GM12878 (cell line): ENCODE data around the gene DCLRE1B. TPM values are rescaled to one million over a fixed set of nuclear protein-coding genes. Genes with fewer than 3 reads are reported as not detected.

Experiments
- ATAC-seq: fragments of 200-7000 bp; cut with Tn5 transposase; 3 replicates; pipeline ENCODE4 v1.9.1; 2020; ENCODE audit warnings: mild to moderate bottlenecking, moderate library complexity
- BruUV-seq: library from RNA; stranded (reverse); fragments of 400-500 nt; replicated peaks from 2 replicates; lab custom pipeline; 2021; lab: Mats Ljungman, UMichigan
- CTCF ChIA-PET: fragments of 300-600 bp; sonication (Branson Sonifier 250); formaldehyde crosslinking; extraction: SDS; loops from one replicate; lab custom pipeline; 2021; ENCODE audit warnings: inconsistent platforms; lab: Yijun Ruan, JAX
- POLR2A ChIA-PET: fragments of 350-600 bp; formaldehyde crosslinking; extraction: SDS; loops from one replicate; lab custom pipeline; 2021; ENCODE audit warnings: inconsistent platforms; lab: Charles Lee
- RAD21 ChIA-PET: fragments of 300-600 bp; sonication (Branson Sonifier 250); formaldehyde crosslinking; loops from one replicate; lab custom pipeline; 2023; ENCODE audit warnings: antibody characterized with exemption; ENCODE audit not compliant: unreplicated experiment; lab: Charles Lee
- SMC1A ChIA-PET: fragments of 300-600 bp; sonication (Branson Sonifier 250); formaldehyde crosslinking; loops from one replicate; lab custom pipeline; 2023; ENCODE audit not compliant: unreplicated experiment, uncharacterized antibody; lab: Charles Lee
- DNase-seq: peaks from one replicate; pipeline ENCODE4 v3.0.0-alpha.2; 2011; ENCODE audit warnings: low read depth, low spot score
- FAIRE-seq: peaks from 3 replicates; lab custom pipeline; 2011; peaks lifted over from hg19 to GRCh38; lab: Jason Lieb, UNC
- H2AFZ ChIP-seq: 2 replicates; pipeline ENCODE4 v1.6.0; 2011; ENCODE audit warnings: low read depth, low read length, control low read depth; ENCODE audit not compliant: control insufficient read depth
- H3K27ac ChIP-seq: 2 replicates; pipeline ENCODE4 v1.5.1; 2011; ENCODE audit warnings: control low read depth; ENCODE audit not compliant: control insufficient read depth, insufficient read depth
- H3K27me3 ChIP-seq, 2 experiments: replicated peaks in 1 of 2; 2 replicates each; pipeline versions ENCODE4 v1.6.0 to v1.6.1; 2011; ENCODE audit warnings: low read length in 1 of 2; ENCODE audit not compliant: control insufficient read depth in 2 of 2, insufficient read depth in 2 of 2
- H3K36me3 ChIP-seq, 2 experiments: 2 replicates each; pipeline ENCODE4 v1.5.1; 2011; ENCODE audit warnings: low read length in 1 of 2; ENCODE audit not compliant: control insufficient read depth in 2 of 2, insufficient read depth in 2 of 2
- H3K4me1 ChIP-seq: 2 replicates; pipeline ENCODE4 v1.6.1; 2011; ENCODE audit warnings: mild to moderate bottlenecking, low read length, moderate library complexity, mixed read lengths; ENCODE audit not compliant: control insufficient read depth, insufficient read depth
- H3K4me2 ChIP-seq: 2 replicates; pipeline ENCODE4 v1.6.0; 2011; ENCODE audit warnings: control low read depth; ENCODE audit not compliant: control insufficient read depth, insufficient read depth
- H3K4me3 ChIP-seq: fragments of 200-600 bp; sonication (generic); 2 replicates; pipeline ENCODE4 v1.5.1; 2016
- H3K79me2 ChIP-seq: 2 replicates; pipeline ENCODE4 v1.6.0; 2011; ENCODE audit warnings: low read length; ENCODE audit not compliant: control insufficient read depth, insufficient read depth
- H3K9ac ChIP-seq: 2 replicates; pipeline ENCODE4 v1.8.0; 2011; ENCODE audit warnings: low read length, control low read depth, mixed read lengths; ENCODE audit not compliant: control insufficient read depth, insufficient read depth
- H3K9me3 ChIP-seq: replicated peaks from 3 replicates; pipeline ENCODE4 v1.5.1; 2011; ENCODE audit warnings: mild to moderate bottlenecking, low read length; ENCODE audit not compliant: control insufficient read depth, insufficient read depth
- H4K20me1 ChIP-seq: 2 replicates; pipeline ENCODE4 v1.6.0; 2011; ENCODE audit not compliant: control insufficient read depth, insufficient read depth
- ASH2L ChIP-seq: fragments of 300-600, 200-600 bp; sonication (generic); IDR thresholded peaks from 2 replicates; pipeline ENCODE4 v1.6.1; 2017; ENCODE audit warnings: low read depth, mild to moderate bottlenecking, borderline replicate concordance
- CREM ChIP-seq: IDR thresholded peaks from 2 replicates; pipeline ENCODE4 v1.6.1; 2014; ENCODE audit warnings: antibody characterized with exemption, low read depth
- IKZF1 ChIP-seq: fragments of 450-650 bp; conservative IDR thresholded peaks from 2 replicates; pipeline ENCODE4 v1.6.1; 2017; ENCODE audit warnings: antibody characterized with exemption, mild to moderate bottlenecking
- KLF5 ChIP-seq: fragments of 450-650 bp; IDR thresholded peaks from 2 replicates; pipeline ENCODE4 v1.6.1; 2014; ENCODE audit warnings: mild to moderate bottlenecking; ENCODE audit not compliant: partially characterized antibody
- PAX8 ChIP-seq: fragments of 450-650 bp; IDR thresholded peaks from 2 replicates; pipeline ENCODE4 v1.6.1; 2017; ENCODE audit warnings: mild to moderate bottlenecking, moderate library complexity
- POU2F2 ChIP-seq: IDR thresholded peaks from 3 replicates; pipeline ENCODE4 v1.6.1; 2011; ENCODE audit warnings: low read depth, mild to moderate bottlenecking, low read length, borderline replicate concordance
- RELA ChIP-seq: fragments of 450-650 bp; IDR thresholded peaks from 2 replicates; pipeline ENCODE4 v1.8.0; 2014; ENCODE audit warnings: borderline replicate concordance; ENCODE audit not compliant: partially characterized antibody
- SPI1 ChIP-seq: IDR thresholded peaks from 2 replicates; pipeline ENCODE4 v1.6.1; 2011; ENCODE audit warnings: low read depth, mild to moderate bottlenecking, low read length, moderate library complexity, borderline replicate concordance; ENCODE audit not compliant: insufficient read depth
- YBX1 ChIP-seq: fragments of 450-650 bp; IDR thresholded peaks from 2 replicates; pipeline ENCODE4 v1.6.1; 2016; ENCODE audit warnings: antibody characterized with exemption
- ZZZ3 ChIP-seq: IDR thresholded peaks from 2 replicates; pipeline ENCODE4 v1.6.1; 2011; ENCODE audit warnings: low read depth; ENCODE audit not compliant: control insufficient read depth, insufficient read length
- WGBS: methylation state at CpG from one replicate; pipeline ENCODE4 v1.1.6; 2016; ENCODE audit warnings: low lambda C conversion rate; ENCODE audit not compliant: insufficient replicate concordance, insufficient coverage; ENCODE audit errors: missing lambda C conversion rate; 5-methylcytosine and 5-hydroxymethylcytosine counted together
- in situ Hi-C: fragments of 300-500 bp; cut with MboI; formaldehyde crosslinking; loops from 9 replicates; pipeline ENCODE4 v1.14.3; 2018; ENCODE audit warnings: mixed read lengths
- intact Hi-C: fragments of 100-400 bp; cut with micrococcal nuclease; formaldehyde crosslinking; loops from one replicate; pipeline ENCODE4 v1.14.2; 2022; ENCODE audit not compliant: unreplicated experiment
- polyA plus RNA-seq, 11 experiments: library from polyadenylated mRNA; depleted of rRNA in 4 of 11; unstranded in 6 of 11; stranded (reverse) in 5 of 11; fragments of >200 nt; fragmentation: Nextera tagmentation in 4 of 11; fragmentation: Illumina TruSeq in 1 of 11; extraction: Ambion mirVana in 4 of 11; extraction: Trizol in 1 of 11; gene quantifications; 1 replicate in 1 of 11; 2 replicates in 10 of 11; pipeline versions ENCODE4 v1.2.1 to v1.2.3, GENCODE V29; 2011 to 2016; ENCODE audit warnings: inconsistent platforms in 2 of 11, missing spikeins in 2 of 11, low read depth in 1 of 11
- total RNA-seq, 4 experiments: library from RNA; depleted of rRNA in 3 of 4; stranded (reverse); fragments of >200 nt in 3 of 4; fragmentation: Illumina TruSeq in 1 of 4; extraction: Trizol in 1 of 4; gene quantifications; 2 replicates each; pipeline versions ENCODE4 v1.2.1 to v1.2.3, GENCODE V29; 2013 to 2021
- TF ChIP-seq, protein P1 (sequence below): IDR thresholded peaks from 2 replicates; pipeline ENCODE4 v1.6.1; 2011; ENCODE audit warnings: low read depth, mild to moderate bottlenecking, low read length, moderate library complexity, borderline replicate concordance; ENCODE audit errors: extremely low read depth
- TF ChIP-seq, protein P2 (sequence below): IDR thresholded peaks from 2 replicates; pipeline ENCODE4 v1.6.1; 2011; ENCODE audit warnings: borderline replicate concordance, low read depth, mild to moderate bottlenecking, moderate library complexity, mixed read lengths, low read length; ENCODE audit not compliant: insufficient read depth; ENCODE audit errors: extremely low read length
- TF ChIP-seq, protein P3 (sequence below): IDR thresholded peaks from 2 replicates; pipeline ENCODE4 v1.6.1; 2011; ENCODE audit warnings: borderline replicate concordance, low read depth, mild to moderate bottlenecking, moderate library complexity, low read length; ENCODE audit not compliant: insufficient read depth, poor library complexity, severe bottlenecking
- TF ChIP-seq, protein P4 (sequence below): fragments of 450-650 bp; IDR thresholded peaks from 2 replicates; pipeline ENCODE4 v1.6.1; 2016; ENCODE audit warnings: mild to moderate bottlenecking
- TF ChIP-seq, protein P5 (sequence below): fragments of 150-350 bp; IDR thresholded peaks from 2 replicates; pipeline ENCODE4 v1.6.1; 2016; ENCODE audit warnings: low read depth, low read length

The DCLRE1B gene
- total and polyA plus RNA-seq, 10 of the 15 experiments (the other 5 are each of a cell fraction or from before 2014, with no cell fraction given): 5.4 to 18.3 (median 13.4) TPM

DNA sequence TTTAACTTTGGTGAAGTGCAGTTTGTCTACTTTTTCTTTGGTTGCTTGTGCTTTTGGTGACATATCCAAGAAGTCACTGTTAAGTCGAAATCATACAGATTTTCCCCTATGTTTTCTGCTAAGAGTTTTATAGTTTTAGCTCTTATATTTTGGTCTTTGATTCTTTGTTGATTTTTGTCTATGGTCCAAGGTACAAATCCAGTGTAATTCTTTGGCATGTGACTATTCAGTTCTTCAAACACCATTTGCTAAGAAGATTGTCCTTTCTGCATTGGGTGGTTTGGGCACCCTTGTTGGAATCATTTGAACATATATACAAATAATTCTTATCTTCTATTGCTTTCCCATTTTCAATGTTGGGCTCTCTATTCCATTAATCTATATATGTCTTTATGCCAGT is 40.2 kb downstream of the DCLRE1B start:
- H3K36me3 ChIP-seq: peaks cover 5 to 8% of the 10 kb centered on the region in 2 experiments; a peak in 3 of 4 replicates
- TF ChIP-seq POU2F2: no peak
- TF ChIP-seq, protein P1, sequence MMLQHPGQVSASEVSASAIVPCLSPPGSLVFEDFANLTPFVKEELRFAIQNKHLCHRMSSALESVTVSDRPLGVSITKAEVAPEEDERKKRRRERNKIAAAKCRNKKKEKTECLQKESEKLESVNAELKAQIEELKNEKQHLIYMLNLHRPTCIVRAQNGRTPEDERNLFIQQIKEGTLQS: no peak
- no peak for TF ChIP-seq CREM
- TF ChIP-seq, protein P2, sequence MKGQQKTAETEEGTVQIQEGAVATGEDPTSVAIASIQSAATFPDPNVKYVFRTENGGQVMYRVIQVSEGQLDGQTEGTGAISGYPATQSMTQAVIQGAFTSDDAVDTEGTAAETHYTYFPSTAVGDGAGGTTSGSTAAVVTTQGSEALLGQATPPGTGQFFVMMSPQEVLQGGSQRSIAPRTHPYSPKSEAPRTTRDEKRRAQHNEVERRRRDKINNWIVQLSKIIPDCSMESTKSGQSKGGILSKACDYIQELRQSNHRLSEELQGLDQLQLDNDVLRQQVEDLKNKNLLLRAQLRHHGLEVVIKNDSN: no peak
- TF ChIP-seq, protein P3, sequence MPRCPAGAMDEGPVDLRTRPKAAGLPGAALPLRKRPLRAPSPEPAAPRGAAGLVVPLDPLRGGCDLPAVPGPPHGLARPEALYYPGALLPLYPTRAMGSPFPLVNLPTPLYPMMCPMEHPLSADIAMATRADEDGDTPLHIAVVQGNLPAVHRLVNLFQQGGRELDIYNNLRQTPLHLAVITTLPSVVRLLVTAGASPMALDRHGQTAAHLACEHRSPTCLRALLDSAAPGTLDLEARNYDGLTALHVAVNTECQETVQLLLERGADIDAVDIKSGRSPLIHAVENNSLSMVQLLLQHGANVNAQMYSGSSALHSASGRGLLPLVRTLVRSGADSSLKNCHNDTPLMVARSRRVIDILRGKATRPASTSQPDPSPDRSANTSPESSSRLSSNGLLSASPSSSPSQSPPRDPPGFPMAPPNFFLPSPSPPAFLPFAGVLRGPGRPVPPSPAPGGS: no peak
- TF ChIP-seq, protein P4, sequence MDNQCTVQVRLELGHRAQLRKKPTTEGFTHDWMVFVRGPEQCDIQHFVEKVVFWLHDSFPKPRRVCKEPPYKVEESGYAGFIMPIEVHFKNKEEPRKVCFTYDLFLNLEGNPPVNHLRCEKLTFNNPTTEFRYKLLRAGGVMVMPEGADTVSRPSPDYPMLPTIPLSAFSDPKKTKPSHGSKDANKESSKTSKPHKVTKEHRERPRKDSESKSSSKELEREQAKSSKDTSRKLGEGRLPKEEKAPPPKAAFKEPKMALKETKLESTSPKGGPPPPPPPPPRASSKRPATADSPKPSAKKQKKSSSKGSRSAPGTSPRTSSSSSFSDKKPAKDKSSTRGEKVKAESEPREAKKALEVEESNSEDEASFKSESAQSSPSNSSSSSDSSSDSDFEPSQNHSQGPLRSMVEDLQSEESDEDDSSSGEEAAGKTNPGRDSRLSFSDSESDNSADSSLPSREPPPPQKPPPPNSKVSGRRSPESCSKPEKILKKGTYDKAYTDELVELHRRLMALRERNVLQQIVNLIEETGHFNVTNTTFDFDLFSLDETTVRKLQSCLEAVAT: no peak
- TF ChIP-seq PAX8: no peak
- no peak for TF ChIP-seq SPI1
- TF ChIP-seq IKZF1: no peak
- no peak for TF ChIP-seq RELA
- no peak for TF ChIP-seq KLF5
- TF ChIP-seq ZZZ3: no peak
- TF ChIP-seq, protein P5, sequence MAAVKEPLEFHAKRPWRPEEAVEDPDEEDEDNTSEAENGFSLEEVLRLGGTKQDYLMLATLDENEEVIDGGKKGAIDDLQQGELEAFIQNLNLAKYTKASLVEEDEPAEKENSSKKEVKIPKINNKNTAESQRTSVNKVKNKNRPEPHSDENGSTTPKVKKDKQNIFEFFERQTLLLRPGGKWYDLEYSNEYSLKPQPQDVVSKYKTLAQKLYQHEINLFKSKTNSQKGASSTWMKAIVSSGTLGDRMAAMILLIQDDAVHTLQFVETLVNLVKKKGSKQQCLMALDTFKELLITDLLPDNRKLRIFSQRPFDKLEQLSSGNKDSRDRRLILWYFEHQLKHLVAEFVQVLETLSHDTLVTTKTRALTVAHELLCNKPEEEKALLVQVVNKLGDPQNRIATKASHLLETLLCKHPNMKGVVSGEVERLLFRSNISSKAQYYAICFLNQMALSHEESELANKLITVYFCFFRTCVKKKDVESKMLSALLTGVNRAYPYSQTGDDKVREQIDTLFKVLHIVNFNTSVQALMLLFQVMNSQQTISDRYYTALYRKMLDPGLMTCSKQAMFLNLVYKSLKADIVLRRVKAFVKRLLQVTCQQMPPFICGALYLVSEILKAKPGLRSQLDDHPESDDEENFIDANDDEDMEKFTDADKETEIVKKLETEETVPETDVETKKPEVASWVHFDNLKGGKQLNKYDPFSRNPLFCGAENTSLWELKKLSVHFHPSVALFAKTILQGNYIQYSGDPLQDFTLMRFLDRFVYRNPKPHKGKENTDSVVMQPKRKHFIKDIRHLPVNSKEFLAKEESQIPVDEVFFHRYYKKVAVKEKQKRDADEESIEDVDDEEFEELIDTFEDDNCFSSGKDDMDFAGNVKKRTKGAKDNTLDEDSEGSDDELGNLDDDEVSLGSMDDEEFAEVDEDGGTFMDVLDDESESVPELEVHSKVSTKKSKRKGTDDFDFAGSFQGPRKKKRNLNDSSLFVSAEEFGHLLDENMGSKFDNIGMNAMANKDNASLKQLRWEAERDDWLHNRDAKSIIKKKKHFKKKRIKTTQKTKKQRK: no peak
- no peak for TF ChIP-seq ASH2L
- TF ChIP-seq YBX1: no peak
- peaks cover 7% of the 10 kb centered on the region for H3K9me3 ChIP-seq
- WGBS: 92% methylated on average over 1 of the region's 1 CpG
- H2AFZ ChIP-seq: no peak overlapping the region
- in situ Hi-C loops (no loop called here), intact Hi-C loops (no loop called here)
- no peak for ATAC-seq
- ChIA-PET SMC1A (interaction anchor here (0.5 to 6.4 kb wide), 9 partner anchors 10 to 173 kb away, joined by 3 to 99 read pairs (median 10); partner anchors contain the start of genes AP4B1, DCLRE1B and HIPK1), CTCF (interaction anchor here (1.3 to 2.4 kb wide), 4 partner anchors 9 to 110 kb away, joined by 3 to 19 read pairs (median 4); no protein-coding TSS in a partner anchor), POLR2A (interaction anchor here (3.1 to 4.6 kb wide), 2 partner anchors 11 to 15 kb away, joined by 12 to 34 read pairs; partner anchors contain the start of gene HIPK1), RAD21 (interaction anchor here (1.9 to 3.3 kb wide), 2 partner anchors 8 to 15 kb away, joined by 9 to 27 read pairs; partner anchors contain the start of gene HIPK1)
- DNase-seq: no peak
- H3K4me1 ChIP-seq: peaks cover 33% of the 10 kb centered on the region
- H4K20me1 ChIP-seq: no peaks in the 10 kb centered on the region; the same call in 1 of the 2 replicates
- no peak overlapping the region for H3K9ac ChIP-seq
- H3K27me3 ChIP-seq: no peaks in the 10 kb centered on the region
- peaks cover 55% of the 10 kb centered on the region for H3K79me2 ChIP-seq
- H3K4me3 ChIP-seq: no peak overlapping the region
- BruUV-seq: no TSS peak
- FAIRE-seq: no peak
- H3K4me2 ChIP-seq: no peak overlapping the region
- H3K27ac ChIP-seq: no peak overlapping the region
